Gastrocnemius medialis (tissue), 4 donors: ENCODE results near the gene CHST11.

Experiments used
- CTCF ChIP-seq, 5 experiments: fragments of 450-650 bp in 3 of 5; fragments of 200-600 bp in 2 of 5; sonication (generic) in 2 of 5; IDR thresholded peaks in 4 of 5; conservative IDR thresholded peaks in 1 of 5; 1 replicate in 4 of 5; 2 replicates in 1 of 5; pipeline ENCODE4 v1.5.1; 2016 to 2019; ENCODE audit warnings: antibody characterized with exemption in 5 of 5, mild to moderate bottlenecking in 3 of 5, moderate library complexity in 3 of 5
- POLR2A ChIP-seq, 2 donors: fragments of 450-650 bp; IDR thresholded peaks; one replicate each; pipeline ENCODE4 v1.6.1; 2017; ENCODE audit warnings: antibody characterized with exemption in 2 of 2, mild to moderate bottlenecking in 2 of 2, moderate library complexity in 2 of 2

GRCh38 chr12:104775731-104776231 lies 319.0 kb downstream of the CHST11 start:
- no peak for TF ChIP-seq CTCF (IDR thresholded peaks at IDR 0.05 in 4 of 5, conservative IDR thresholded peaks at IDR 0.05 in 1 of 5)
- TF ChIP-seq POLR2A (IDR thresholded peaks at IDR 0.05): no peak
